Fibroblast of skin of left quadriceps (primary cell): ENCODE measurements around the gene LY6G6F.

ENCODE experiments used
- DNase-seq, 2 experiments: peaks; one replicate each; pipeline ENCODE4 v3.0.0-alpha.2; 2013; ENCODE audit warnings: low read depth in 2 of 2

Gene LY6G6F

GRCh38 chr6:31723980-31724691 lies 17.5 kb downstream of the LY6G6F start:
- DNase-seq = no peak

- no peak for DNase-seq
Measured at GRCh38 chr6:31725502-31726350, 19.1 kb downstream of the LY6G6F start.

DNA sequence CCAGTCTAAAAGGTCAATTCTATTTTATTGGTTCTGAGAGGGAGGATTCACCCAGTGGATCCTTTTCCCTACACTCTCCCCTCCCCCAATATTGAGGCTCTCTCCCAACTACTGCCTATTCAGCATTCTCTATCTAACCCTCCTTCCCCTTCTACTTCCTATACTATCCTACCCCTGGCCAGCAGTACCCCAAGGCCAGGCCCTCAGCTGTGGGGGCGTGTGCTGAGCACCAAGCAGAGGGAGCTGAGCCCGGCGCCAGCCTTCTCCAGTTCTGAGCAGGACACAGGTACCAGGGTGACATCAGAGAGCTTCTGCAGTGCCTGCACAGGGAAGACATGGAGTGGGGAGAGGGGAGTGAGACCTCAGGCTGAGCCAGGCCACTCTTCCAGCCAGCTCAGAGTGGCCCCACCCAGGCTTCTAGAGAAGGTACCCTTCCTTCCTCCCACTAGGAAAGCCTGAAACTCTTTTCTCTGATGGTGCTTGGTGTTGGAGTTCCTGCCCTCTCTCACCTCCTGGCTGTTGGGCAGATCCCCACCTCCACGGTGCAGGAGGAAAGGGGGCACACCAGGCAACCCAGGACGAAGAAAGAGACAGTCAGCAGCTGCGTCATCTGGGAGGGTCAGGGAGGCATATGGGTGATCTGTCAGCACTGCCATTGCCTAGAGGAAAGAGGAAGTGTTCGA lies 20.5 kb downstream of the LY6G6F start:
- DNase-seq = no peak

- no peak for DNase-seq
Measured at GRCh38 chr6:31727717-31728671, 21.3 kb downstream of the LY6G6F start.

DNA sequence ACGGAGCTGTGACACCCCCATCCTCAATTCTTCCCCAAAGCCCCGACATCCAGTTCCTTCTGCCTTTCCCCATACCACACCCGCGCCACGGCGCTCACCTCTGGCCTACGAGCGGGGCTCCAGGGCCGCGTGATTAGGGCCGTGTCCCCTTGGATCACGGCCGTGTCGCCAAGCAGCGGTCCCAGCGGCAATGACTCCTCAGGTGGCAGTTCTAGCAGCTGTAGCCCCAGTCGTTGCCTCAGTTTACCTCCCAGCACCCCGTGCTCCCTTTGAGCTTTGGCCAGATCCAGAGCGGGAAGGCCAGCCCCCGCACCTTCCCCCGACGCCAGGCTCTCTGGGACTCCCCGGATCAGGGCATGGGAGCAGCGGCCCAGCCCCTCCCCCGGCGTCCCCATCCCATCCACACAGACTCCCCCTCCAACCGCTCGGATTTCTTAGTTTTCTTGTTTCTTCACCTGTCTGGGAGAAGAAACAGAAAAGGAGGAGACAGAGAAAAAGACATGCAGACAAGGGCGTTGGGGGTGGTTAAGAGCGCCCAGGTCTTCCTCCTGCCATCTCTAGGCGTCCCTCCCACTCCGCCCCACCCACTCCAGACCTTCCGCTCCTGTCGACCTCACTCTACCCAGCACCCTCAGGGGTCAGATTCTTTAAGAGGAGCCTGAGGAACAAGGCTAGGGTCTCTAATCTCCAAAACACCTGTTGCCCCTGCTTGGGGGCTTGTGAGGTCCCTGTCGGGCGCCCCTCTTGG lies 22.3 kb downstream of the LY6G6F start, which contains the start of gene DDAH2:
DDAH2 (minus strand) TSS at position 533 of the 748 bp plus-strand sequence; CDS start at position 395, 138 bp downstream.
- DNase-seq = no peak

GRCh38 chr6:31729515-31729978 lies 22.9 kb downstream of the LY6G6F start:
- peak in 1 of 2 experiments; percentile 53 for DNase-seq

- peak; percentile 77 to 83 for DNase-seq
Measured at GRCh38 chr6:31729979-31730630, 23.4 kb downstream of the LY6G6F start.

DNA sequence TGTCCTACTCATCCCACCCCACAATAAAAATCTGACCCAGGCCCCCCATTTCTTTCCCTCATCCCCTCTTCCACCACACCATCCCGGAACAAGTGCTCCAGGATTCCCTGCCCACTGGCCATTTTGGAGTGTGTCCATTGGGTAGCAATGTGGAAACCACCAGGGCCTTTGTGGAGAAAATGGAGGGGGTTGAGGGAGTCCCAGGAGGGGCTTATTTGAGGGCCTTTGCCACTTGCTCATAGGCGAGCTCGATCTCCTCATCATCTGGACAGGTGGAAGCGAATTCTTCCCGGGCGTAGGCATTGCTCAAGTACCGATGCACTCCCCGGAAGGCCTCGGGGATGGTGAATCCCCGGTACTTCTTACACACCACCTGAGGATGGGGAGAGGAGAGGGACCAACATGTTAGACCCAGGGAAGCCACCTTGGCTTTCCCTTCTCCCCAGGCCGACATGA lies 24.0 kb downstream of the LY6G6F start:
- DNase-seq = no peak

DNA sequence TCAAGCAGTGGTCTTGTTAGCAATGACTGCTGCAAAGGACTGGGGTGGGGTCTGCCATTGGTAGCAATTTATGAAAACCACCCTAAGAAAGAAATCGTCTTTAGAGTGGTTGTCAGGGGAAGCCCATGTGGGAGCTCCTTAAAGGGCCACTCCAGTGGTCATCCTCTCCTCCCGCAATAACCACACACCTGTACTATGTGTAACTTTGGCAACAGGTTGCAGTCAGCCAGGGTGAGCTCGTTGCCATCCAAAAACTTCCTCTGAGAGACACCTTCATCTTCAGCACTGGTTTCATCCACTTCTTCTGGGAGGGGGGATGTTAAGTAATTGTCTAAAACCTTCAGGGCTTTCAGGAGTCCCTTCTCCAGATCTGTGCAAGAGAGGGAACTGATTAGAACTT lies 25.4 kb downstream of the LY6G6F start:
- DNase-seq = no peak

DNA sequence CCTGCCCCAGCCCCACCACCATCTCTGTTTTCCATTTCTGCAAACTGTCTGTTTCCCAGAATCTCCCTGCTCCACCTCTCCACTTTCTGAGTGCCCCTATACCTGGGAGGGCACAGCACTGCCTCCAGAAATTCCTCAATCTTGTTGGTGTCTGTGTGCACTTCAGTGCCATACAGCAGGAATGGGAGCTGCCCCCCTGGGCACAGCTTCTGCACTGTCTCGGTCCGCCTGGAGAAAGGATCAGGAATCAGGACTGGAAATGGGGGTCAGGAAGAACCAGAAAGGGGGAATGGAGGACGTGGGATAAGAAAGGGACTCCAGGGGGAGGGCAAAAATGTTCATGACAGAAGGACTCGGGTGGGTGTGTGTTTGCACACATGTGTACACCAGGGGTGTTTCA lies 27.1 kb downstream of the LY6G6F start:
- no peak for DNase-seq

DNA sequence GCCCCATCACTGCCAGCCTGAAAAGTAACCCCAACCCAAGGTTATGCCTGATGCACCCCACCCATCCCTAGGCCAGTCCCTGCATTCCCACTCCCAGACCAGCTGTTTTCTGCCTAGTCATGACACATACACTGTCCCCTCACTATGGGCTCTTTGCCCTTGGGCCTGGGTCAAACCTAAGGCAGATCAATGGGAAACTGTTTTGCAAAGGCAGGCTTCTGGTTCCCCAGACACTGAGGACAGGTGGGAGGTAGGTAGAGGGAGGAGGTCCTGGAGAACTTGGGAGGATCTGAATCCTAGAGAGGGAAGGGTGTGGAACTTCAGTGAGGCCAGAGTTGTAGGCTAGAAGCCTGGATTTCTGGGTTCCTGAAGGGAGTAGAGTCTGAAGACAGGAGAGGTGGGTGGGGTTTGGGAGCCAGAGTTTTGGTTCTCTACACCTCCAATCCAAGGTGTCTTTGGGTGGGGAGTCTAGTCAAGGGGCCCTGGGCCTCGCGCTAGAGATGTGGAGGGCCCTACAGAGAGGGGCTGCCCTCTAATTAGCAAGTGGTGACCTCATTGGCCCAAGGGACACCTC lies 27.7 kb downstream of the LY6G6F start:
- DNase-seq = no peak

DNA sequence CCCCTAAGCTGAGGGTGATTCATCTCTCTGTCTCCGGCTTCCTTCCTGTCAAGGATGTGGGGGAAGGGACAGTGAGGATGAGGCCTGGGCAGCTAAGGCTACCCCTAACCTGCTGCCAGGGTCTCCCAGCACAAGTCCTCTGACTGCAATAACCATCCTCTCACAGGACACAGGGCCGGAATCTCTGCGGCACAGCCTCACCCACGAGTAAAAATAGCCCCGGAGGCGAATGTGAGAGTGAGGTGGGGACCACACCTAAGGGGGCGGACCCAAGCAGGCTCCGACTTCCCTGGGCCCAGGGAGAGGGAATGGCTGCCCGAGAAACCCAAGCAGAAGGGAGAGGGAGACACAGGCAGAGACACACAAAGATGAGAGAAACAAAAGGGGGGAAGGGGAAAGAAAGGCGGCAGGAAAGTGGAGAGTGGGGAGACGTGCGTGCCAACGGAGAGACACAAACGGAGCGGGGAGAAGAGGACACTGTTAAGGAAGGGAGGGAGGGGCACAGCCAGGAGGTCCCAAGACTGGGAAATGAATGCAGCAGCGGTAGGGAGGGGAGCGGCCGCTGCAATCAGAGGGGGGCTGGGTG lies 28.2 kb downstream of the LY6G6F start:
- DNase-seq = peak in 1 of 2 experiments; percentile 30

DNA sequence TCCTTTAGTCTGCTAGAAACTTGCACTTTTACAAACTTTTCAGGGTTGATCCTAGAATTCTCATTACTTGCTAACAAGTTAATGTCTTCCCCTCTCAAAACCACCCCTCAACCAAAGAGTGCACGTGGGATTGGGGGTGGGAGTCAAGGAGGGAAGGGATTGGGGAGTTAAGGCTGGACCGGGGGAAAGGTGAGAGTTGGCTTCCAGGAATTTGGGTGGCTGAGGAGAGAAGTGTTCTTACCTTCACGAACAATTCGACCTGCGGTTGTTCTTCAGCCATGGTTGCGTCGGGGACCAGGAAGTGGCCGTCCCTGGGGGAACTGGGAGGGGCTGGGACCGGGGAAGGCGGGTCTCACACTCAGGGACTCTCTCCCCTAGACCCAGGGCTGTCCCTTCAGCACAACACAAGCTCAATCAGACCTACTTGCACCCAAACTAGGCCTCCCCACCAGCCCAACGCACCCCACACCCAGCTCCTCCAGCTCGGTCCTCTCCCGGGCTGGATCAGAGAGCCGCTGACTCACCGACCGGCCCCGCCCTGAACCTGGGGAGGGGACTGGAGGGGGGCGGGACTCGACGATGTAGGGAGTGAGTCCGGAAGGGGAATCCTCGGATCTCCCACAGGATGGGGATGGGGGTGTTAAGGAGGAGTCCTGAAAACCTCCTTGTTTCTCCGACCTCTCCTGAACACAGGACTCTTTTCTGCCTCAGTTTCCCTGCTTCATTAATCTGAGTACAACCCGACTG lies 29.5 kb downstream of the LY6G6F start, which contains the start of gene CLIC1:
CLIC1 (minus strand) TSS at position 510 of the 747 bp plus-strand sequence; CDS start at position 280, 230 bp downstream.
- peak; percentile 57 to 59 for DNase-seq

DNA sequence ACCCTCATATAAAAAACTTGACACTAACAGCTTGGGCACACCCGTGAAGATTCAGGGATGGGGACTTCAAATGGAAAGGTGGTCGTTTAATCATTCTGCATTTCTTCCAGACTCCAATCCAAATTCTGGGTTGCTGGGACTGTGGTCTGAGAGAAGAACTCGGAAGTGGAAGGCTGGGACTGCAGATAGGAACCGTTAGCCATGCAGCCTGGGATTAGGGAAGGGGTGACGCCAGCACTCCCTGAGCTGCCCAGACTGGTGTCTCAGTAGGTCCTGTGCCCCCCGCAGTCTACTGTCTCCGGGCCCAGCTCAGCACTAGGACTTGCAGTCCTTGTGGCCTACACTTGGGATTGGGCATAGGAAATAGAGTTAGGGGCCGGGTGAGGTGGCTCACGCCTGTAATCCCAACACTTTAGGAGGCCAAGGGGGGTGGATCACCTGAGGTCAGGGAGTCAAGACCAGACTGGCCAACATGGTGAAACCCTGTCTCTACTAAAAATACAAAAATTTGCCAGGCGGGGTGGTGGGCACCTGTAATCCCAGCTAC lies 30.2 kb downstream of the LY6G6F start:
- DNase-seq = no peak

DNA sequence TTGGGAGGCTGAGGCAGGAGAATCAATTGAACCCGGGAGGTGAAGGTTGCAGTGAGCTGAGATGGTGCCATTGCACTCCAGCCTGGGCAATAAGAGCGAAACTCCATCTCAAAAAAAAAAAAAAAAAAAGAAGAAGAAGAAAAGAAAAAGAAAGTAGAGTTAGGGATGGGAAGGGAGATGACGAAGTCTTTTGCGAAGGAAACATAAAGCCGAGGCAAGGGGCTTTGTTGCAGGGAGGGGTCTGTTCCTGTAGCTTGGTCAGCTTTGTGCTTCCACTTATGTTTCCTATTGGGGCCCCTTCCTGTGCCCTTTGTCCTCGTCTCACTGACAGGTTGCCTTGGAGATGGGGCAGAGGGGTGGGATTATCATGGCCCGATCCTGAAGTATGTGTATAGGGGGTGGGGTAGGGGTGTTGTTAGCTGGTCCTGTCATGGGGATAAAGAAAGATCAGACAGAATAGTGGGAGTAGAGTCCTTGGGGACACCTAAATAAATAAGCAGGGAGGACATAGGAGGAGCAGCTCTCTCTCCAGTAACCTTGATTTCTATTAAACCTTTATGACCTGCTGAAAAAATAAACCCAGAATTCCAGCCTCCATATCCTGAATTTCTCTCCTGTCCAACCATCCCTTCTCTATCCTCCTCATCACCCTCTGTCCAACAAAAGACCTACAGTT lies 30.8 kb downstream of the LY6G6F start:
- DNase-seq = no peak

DNA sequence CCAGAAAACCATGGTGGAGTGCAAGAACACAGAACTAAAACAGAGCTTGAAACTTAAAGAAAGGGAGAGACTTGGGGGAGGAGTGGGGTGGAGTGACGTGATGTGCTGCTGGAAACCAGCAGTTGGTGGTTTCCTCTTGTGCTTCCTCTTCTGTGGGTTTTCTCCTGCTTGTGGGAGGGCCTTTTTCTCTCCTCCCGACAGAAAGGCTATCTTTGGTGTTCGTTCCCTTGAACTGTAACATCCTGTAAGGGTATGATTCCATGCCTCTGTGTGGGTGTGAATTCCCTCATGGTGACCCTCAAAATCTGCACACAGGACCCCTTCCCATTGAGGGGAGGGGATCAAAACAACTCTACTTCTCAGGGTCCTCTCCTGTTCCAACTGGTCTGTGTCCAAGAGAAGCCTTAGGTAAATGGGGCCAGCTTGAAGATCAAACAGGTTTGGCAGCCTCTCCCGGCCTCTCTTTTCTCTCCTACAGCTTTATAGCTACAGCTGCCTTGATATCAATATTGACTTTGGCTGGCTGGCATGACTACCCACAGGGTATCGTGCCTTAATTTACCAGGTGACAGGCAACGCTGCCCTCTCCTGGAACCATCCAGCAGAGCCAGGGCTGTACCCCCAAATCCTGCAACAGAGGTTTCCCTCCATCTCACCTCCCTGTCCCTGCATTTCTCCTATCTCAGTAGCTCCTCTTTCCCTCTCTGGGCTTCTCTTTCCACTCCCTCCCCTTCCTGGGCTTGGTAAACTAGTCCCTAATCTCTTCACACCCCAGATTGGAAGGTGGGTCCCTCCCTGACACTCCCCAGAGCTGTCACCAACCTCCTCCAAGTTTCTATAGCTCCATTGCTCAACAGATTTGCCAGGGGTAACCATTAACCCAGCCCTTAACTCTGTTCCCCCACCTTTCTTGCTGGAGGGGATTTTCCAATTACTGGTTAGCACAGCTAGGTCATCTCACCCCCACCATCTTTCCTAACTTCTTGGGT lies 31.6 kb downstream of the LY6G6F start:
- DNase-seq = peak; percentile 52
